Measurements from ENCODE around the gene NXN.

- TF ChIP-seq CTCF (IDR thresholded peaks at IDR 0.05; ENCODE audit: low read depth, low read length, poor library complexity, severe bottlenecking) (no peak), EZH2phosphoT487 (IDR thresholded peaks at IDR 0.05; ENCODE audit: borderline replicate concordance, low read length) (no peak)
Measured at GRCh38 chr17:958712-959451, 20.7 kb downstream of the NXN start.
